ENCODE data around the gene TPSG1.
"Not testable (repeated sequence)": the region's sequence is repeated elsewhere in the genome, so short reads cannot be mapped to it uniquely, and the experiment has no call there.

Gene TPSG1

DNA sequence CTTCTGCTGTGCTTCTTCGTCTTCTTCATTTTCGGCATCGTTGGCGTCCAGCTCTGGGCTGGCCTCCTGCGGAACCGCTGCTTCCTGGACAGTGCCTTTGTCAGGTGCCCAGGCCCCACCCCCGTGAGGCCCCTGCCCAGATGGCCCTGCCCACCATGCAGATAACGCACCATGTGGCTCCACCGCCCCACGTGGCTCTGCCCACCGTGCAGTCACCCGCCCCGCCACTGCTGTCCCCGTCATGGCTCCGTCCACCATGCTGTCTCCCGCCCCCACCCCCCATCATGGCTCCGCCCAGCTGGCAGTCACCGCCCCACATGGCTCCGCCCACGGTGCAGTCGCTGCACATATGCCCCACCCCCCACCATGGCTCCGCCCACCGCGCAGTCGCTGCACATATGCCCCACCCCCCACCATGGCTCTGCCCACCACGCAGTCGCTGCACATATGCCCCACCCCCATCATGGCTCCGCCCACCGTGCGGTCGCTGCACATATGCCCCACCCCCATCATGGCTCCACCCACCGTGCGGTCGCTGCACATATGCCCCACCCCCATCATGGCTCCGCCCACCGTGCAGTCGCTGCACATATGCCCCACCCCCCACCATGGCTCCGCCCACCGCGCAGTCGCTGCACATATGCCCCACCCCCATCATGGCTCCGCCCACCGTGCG, 26.3 kb downstream of the TPSG1 start:
- H3K36me3 Mint-ChIP-seq, H3K27ac Mint-ChIP-seq, H3K4me1 Mint-ChIP-seq, H3K4me3 Mint-ChIP-seq, H3K9me3 Mint-ChIP-seq, H3K27me3 Mint-ChIP-seq: not testable (repeated sequence)

DNA sequence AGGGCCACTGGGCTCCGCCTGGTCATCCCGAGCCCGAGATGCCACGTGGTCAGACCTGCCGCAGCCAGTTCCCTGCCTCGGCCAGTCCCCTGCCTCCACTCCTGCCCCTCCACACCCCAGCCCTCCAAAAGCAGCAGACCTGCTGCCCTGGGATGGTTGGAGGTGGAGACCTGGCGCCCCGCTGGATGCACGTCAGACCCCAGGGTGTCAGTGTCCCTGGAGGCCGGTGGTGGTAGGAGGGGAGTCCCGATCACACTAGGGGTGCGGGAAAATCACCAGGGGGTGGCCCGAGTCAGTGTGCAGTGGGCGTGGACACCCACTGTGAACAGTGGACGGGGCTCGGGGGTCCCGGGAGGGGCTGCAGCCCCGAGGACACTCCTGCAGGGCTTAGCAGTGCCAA, 26.9 kb downstream of the TPSG1 start:
- H3K36me3 Mint-ChIP-seq, result no peaks in the 10 kb centered on the region
- no peak overlapping the region for H3K27ac Mint-ChIP-seq
- H3K4me1 Mint-ChIP-seq, result peaks cover 4% of the 10 kb centered on the region
- H3K4me3 Mint-ChIP-seq, result no peak overlapping the region
- no peaks in the 10 kb centered on the region for H3K27me3 Mint-ChIP-seq
- H3K9me3 Mint-ChIP-seq, result no peaks in the 10 kb centered on the region

DNA sequence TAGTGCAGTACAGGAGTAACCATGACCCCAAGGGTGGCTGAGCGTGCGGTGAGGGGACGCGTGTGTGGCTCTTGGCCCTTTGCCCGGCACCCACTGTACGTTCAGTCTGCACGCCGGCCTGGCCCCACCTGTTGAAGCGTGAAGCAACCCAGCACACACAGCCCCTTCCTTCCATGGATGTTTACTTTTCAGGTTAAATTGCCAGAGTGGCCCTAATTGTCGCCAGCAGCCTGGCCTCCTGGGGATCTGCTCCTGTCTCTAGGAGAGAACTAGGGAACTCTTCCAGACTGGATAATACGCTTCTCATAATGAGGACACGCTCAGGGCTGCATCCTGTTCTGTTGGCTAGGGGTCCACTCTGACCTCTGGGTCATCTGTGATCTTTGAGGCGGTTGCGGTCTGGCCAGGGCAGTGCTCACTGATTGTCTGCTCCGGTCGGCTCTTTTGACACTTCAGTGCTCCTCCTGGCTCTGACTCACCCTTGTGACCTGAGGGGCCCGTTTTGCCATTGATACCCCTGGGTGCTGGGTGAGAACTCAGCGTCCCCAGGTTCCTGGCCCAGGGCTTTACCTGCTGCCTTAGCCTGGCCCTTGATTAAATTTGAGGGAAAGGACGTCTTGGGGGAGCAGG, 27.7 kb downstream of the TPSG1 start:
- H3K27me3 Mint-ChIP-seq, result no peaks in the 10 kb centered on the region
- H3K36me3 Mint-ChIP-seq, result no peaks in the 10 kb centered on the region
- no peak overlapping the region for H3K4me3 Mint-ChIP-seq
- H3K9me3 Mint-ChIP-seq, result no peaks in the 10 kb centered on the region
- peaks cover 4% of the 10 kb centered on the region for H3K4me1 Mint-ChIP-seq
- H3K27ac Mint-ChIP-seq, result no peak overlapping the region

DNA sequence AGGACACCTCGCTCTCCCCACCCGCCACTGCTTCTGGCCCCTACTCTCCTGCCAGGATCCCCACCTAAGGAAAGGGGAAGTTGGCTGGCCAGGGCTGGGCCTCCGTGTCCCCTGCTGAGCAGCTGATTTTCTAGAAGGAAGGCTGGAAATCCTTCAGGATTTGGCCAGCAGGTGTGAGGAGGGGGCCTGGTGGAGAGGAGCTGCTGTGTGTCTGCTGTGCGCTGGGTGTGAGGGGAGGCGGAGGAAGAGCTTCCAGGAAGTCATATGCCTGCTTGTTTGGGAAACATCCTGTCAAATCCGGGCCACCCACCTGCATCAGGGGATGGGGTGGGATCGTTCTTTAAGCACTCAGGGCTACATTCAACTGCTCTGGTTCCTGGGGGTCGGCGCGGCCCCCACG, 28.6 kb downstream of the TPSG1 start:
- H3K36me3 Mint-ChIP-seq, result no peaks in the 10 kb centered on the region
- no peaks in the 10 kb centered on the region for H3K9me3 Mint-ChIP-seq
- no peak overlapping the region for H3K4me3 Mint-ChIP-seq
- peak overlapping the region; percentile 90 for H3K27ac Mint-ChIP-seq
- no peaks in the 10 kb centered on the region for H3K27me3 Mint-ChIP-seq
- peaks cover 4% of the 10 kb centered on the region for H3K4me1 Mint-ChIP-seq

DNA sequence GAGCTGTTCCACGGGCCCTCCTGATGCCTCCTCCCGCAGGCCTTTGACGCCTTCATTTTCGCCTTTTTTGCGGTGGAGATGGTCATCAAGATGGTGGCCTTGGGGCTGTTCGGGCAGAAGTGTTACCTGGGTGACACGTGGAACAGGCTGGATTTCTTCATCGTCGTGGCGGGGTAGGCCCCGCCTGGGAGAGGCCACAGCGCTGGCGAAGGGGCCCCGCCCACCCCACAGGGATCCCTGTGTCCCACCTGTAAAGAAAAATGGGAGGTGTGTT, 29.7 kb downstream of the TPSG1 start:
- Mint-ChIP-seq H3K9me3 (no peaks in the 10 kb centered on the region), H3K27ac (no peak overlapping the region), H3K27me3 (no peaks in the 10 kb centered on the region), H3K4me3 (no peak overlapping the region), H3K4me1 (peaks cover 4% of the 10 kb centered on the region), H3K36me3 (no peaks in the 10 kb centered on the region)

DNA sequence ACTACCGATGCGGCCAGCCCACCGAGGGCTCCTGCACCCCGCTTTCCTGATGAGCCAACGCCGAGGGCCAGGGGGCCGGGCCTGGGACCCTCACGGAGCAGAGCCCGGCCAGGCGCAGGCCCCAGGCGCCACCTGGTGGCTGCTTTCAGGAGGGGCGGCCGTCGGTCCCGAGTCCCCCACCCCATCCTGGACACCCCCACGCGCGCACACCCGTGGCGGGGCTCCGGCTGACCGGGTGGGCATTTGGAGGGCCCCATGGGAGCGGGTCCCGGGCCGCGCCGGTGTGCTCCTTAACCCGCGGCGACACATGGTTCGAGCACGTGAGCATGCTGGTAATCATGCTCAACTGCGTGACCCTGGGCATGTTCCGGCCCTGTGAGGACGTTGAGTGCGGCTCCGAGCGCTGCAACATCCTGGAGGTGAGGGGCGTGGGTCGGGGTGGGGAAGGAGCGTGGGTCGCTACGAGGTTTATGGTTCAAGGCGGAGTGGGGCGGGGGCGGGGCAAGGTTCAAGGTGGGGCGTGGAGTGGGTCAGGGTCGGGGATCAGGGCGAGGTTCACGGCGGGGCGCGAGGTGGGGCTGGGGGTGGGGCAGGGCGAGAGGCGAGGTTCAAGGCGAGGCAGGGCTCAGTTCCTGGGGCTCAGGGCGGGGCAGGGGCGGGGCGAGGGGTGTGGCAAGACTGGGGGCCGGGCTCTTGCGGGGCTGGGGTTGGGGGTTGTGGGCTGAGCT, 30.2 kb downstream of the TPSG1 start:
- H3K27me3 Mint-ChIP-seq, result no peaks in the 10 kb centered on the region
- H3K36me3 Mint-ChIP-seq, result no peaks in the 10 kb centered on the region
- no peak overlapping the region for H3K27ac Mint-ChIP-seq
- H3K4me1 Mint-ChIP-seq, result peaks cover 4% of the 10 kb centered on the region
- no peaks in the 10 kb centered on the region for H3K9me3 Mint-ChIP-seq
- H3K4me3 Mint-ChIP-seq, result no peak overlapping the region

DNA sequence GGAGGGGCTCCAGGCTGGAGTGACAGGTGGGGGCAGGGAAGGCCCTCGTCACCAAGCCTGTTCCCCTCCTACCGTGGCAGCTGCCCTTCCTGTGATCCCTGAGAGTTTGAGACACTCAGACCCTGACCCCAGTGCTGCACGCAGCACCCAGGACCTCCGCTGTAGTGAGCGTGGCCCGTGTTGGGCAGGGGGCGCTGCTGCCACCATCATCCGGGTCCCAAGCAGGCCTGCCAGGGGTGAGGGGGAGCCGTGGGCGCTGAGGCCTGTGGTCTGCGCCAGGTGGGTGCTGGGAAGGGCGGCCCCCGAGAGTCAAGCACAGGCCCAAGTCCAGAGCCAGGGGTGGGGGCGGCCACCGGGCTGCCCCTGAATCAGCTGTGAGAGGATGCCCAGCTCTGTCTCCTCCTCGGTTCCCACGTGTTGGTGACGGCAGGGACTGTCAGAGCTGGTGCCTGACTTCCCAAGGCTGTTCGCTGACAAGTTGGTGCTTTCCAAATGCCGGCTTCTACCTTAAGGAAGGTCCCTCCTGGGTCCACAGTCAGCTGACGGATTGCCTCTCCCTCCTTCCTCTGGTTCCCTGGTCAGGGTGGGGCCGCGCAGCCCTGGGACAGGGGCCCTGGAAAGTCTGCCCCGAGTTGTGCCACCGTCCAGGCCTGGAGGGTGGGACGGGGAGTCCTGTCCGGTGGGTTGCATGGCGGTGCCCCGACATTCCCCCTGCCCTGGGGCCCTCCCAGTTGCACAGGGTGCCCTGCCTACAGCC, 31.1 kb downstream of the TPSG1 start:
- Mint-ChIP-seq H3K27me3 (no peaks in the 10 kb centered on the region), H3K4me1 (peaks cover 4% of the 10 kb centered on the region), H3K4me3 (no peak overlapping the region), H3K36me3 (no peaks in the 10 kb centered on the region), H3K27ac (no peak overlapping the region), H3K9me3 (no peaks in the 10 kb centered on the region)

DNA sequence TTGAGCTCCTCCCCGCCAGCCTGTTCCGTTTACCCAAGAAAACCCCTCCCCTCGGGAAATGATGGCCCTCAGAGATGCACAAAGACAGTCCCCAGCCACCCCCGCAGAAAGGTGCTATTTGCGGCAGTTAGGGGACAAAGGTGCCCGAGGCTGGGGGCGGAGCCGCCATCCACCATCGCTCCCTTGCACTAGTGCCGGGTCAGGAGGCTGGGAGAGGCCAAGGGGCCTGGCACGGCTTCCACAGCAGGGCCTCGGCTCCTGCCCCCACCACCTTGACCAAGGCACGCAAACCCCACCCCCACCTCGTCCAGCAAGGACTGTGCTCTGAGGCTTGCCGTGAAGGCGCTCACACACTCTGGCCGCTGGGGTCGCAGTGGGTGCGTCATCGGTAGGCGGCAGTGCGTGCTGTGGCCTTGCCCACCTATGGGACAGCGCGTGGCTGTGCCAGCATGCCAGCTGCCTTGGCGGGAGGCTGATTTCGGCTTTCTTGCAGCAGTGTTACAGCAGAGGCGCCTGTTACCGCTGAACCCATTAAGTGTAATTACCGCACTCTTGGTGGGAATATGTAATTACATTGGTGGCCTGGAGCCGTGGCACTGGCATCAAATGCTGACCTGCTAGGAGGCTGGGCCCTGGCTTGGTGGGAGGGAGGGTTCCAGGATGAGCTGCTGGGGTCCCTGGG, 31.8 kb downstream of the TPSG1 start:
- Mint-ChIP-seq H3K4me3 (no peak overlapping the region), H3K9me3 (no peaks in the 10 kb centered on the region), H3K4me1 (peaks cover 4% of the 10 kb centered on the region), H3K27me3 (no peaks in the 10 kb centered on the region), H3K36me3 (no peaks in the 10 kb centered on the region), H3K27ac (no peak overlapping the region)

DNA sequence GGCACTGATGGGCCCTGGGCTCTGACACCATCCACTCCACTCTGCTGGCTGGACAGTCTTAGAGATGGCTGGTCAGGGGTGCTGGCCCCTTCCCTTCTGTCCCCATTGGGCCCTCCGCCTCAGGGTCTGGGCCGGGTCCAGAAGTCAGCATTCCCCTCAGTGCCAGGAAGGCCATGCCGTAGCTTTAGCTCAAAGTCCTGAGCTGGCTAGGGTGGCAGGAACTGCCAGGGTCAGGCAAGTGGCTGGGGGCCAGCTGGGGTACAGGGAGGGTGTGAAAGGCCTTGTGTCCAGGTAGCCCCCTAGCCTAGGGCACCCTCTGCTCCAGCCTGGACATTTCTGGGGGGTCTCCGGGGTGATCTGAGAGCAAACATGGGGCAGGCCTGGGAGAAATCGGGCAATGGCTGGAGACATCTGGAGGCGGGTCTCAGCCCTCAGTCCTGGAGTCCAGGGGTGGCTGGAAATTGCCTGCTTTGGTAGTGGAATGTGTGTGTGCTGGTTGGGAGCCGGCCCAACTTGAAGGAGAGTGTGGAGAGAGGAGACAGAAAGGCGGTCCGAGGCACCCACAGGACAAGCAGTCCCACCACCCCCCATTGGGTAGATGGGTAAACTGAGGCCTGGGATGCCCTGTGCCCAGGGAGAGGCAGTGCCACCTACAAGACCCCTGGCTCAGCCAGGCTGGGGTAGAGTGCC, 32.5 kb downstream of the TPSG1 start:
- Mint-ChIP-seq H3K27ac (no peak overlapping the region), H3K27me3 (no peaks in the 10 kb centered on the region), H3K9me3 (no peaks in the 10 kb centered on the region), H3K4me1 (peaks cover 4% of the 10 kb centered on the region), H3K36me3 (no peaks in the 10 kb centered on the region), H3K4me3 (no peak overlapping the region)

DNA sequence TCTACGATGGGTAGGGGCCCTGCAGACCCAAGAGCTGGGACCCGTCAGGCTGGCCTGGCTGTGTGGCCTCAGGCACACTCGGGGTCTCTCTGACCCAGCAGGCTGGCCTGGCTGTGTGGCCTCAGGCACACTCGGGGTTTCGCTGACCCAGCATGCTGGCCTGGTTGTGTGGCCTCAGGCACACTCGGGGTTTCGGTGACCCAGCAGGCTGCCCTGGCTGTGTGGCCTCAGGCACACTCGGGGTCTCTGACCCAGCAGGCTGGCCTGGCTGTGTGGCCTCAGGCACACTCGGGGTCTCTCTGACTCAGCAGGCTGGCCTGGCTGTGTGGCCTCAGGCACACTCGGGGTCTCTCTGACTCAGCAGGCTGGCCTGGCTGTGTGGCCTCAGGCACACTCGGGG, 34.3 kb downstream of the TPSG1 start:
- not testable (repeated sequence) for H3K4me1 Mint-ChIP-seq, H3K36me3 Mint-ChIP-seq, H3K27me3 Mint-ChIP-seq, H3K27ac Mint-ChIP-seq, H3K9me3 Mint-ChIP-seq, H3K4me3 Mint-ChIP-seq

DNA sequence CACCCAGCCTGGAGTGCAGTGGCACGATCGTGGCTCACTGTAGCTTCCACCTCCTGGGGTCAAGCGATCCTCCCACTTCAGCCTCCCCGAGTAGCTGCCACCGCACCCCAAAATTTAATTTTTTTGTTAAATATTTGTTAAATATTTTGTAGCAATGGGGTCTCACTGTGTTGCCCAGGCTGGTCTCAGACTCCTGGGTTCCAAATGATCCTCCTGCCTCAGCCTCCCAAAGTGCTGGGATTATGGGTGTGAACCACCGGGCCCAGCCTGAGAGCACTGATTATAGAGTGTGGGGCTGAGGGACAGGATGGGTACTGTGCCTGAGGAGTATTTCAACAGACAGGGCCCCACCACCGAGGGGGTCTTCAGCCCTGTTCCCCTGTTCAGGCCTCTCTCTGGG, 35.6 kb downstream of the TPSG1 start:
- no peak overlapping the region for H3K4me3 Mint-ChIP-seq
- H3K9me3 Mint-ChIP-seq, result no peaks in the 10 kb centered on the region
- H3K36me3 Mint-ChIP-seq, result no peaks in the 10 kb centered on the region
- H3K27me3 Mint-ChIP-seq, result no peaks in the 10 kb centered on the region
- no peak overlapping the region for H3K27ac Mint-ChIP-seq
- no peaks in the 10 kb centered on the region for H3K4me1 Mint-ChIP-seq

DNA sequence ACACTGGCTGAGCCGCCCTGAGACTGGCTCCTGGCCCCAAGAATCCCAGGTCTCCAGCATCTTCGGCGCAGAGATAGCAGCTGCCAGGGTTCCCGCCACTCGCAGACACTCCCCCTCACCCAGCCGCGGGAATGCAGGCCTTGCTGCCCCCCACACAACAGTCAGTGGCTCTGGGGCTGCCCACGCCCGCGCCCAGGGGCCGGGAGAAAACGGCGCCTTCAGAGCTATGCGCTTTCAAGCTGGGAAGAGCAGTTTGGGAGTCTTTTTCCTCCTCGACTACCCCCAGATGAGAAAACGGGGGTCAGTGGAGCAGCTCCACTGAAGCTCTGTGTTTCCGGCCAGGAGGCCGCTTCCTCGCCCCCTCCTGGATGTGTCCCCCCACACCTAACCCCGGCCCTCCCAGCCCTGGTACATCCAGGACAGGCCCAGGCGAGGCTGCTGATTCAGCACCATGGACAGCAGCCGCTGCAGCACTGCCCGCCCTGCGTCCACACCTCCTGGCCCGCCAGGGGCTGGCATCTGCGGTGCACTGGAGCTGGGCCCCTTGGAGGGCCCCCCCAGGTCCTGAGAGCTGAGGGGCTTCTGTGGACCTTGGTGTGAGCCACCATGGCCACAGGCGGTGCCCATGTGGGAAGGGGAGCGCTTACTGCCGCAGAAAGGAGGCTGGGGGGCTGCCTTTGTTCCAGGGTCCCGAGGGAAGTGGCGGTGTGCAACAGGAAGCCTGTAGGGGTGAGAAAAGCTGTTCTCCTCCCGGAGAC, 36.5 kb downstream of the TPSG1 start:
- H3K4me3 Mint-ChIP-seq, result no peak overlapping the region
- H3K27ac Mint-ChIP-seq, result no peak overlapping the region
- H3K27me3 Mint-ChIP-seq, result no peaks in the 10 kb centered on the region
- H3K9me3 Mint-ChIP-seq, result no peaks in the 10 kb centered on the region
- no peaks in the 10 kb centered on the region for H3K4me1 Mint-ChIP-seq
- H3K36me3 Mint-ChIP-seq, result no peaks in the 10 kb centered on the region

DNA sequence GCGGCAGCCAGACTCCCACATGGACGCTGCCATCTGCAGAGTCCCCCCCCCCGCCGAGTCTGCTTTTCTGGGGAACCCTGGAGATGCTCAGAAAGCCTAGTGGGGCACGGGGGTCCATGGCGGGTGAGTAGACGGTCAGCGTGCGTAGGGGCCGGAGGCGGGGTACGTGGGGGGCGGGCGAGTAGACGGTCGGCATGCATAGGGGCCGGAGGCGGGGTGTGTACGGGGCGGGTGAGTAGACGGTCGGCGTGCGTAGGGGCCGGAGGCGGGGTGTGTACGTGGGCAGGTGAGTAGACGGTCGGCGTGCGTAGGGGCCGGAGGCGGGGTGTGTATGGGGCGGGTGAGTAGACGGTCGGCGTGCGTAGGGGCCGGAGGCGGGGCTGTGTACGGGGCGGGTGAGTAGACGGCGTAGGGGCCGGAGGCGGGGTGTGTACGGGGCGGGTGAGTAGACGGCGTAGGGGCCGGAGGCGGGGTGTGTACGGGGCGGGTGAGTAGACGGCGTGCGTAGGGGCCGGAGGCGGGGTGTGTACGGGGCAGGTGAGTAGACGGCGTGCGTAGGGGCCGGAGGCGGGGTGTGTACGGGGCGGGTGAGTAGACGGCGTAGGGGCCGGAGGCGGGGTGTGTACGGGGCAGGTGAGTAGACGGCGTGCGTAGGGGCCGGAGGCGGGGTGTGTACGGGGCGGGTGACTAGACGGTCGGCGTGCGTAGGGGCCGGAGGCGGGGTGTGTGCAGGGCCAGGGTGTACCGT, 39.4 kb downstream of the TPSG1 start:
- H3K36me3 Mint-ChIP-seq, H3K4me1 Mint-ChIP-seq, H3K9me3 Mint-ChIP-seq, H3K4me3 Mint-ChIP-seq, H3K27ac Mint-ChIP-seq, H3K27me3 Mint-ChIP-seq: not testable (repeated sequence)

DNA sequence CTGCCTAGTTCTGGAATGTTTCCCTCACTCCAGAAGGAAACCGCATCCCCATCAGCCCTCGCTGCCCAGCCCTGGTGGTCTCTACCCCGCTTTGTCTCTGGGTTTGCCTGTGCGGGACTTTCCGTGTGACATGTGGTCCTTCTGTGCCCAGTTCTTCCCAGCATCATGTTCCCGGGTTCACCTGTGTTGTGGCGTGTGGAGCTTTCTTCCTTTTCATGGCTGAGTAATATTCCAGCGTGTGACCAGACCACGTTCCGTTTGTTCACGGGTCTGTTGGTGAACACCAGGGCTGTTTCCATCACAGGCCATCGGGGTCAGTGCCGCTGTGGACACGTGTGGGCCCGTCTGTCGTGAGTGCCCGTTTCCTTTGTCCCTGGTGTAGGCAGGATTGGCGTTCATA, 40.1 kb downstream of the TPSG1 start:
- no peak overlapping the region for H3K4me3 Mint-ChIP-seq
- H3K9me3 Mint-ChIP-seq, result no peaks in the 10 kb centered on the region
- H3K27me3 Mint-ChIP-seq, result no peaks in the 10 kb centered on the region
- no peak overlapping the region for H3K27ac Mint-ChIP-seq
- H3K4me1 Mint-ChIP-seq, result no peaks in the 10 kb centered on the region
- no peaks in the 10 kb centered on the region for H3K36me3 Mint-ChIP-seq

Measured in activated naive CD4-positive, alpha-beta T cell treated with anti-CD3 and anti-CD28 coated beads, Interleukin-2, amount 50 U/mL, for 24 hours (primary cell).